WTC11 (cell line): ENCODE data around the gene CELSR1. TPM values are rescaled to one million over a fixed set of nuclear protein-coding genes. Genes with fewer than 3 reads are reported as not detected.

Experiments used
- ATAC-seq: fragments of 200-7000 bp; cut with Tn5 transposase; 2 replicates; pipeline ENCODE4 v1.10.0; 2021; ENCODE audit warnings: mild to moderate bottlenecking, moderate library complexity
- CTCF ChIA-PET: fragments of 300-600 bp; sonication (Branson Sonifier 250); formaldehyde crosslinking; loops from one replicate; lab custom pipeline; 2021; ENCODE audit warnings: antibody characterized with exemption; lab: Charles Lee
- POLR2A ChIA-PET: fragments of 350-600 bp; sonication (Branson Sonifier 250); formaldehyde crosslinking; loops from one replicate; lab custom pipeline; 2021; ENCODE audit warnings: antibody characterized with exemption; lab: Charles Lee
- DNase-seq: peaks from one replicate; pipeline ENCODE4 v3.0.0; 2021; ENCODE audit warnings: low spot score
- H3K27ac Mint-ChIP-seq: 2 replicates; pipeline ENCODE4 v1.8.0; 2021; ENCODE audit warnings: mixed read lengths
- H3K27me3 Mint-ChIP-seq: 2 replicates; pipeline ENCODE4 v1.8.0; 2021; ENCODE audit warnings: low read depth, mild to moderate bottlenecking, moderate library complexity, mixed read lengths
- H3K36me3 Mint-ChIP-seq: 2 replicates; pipeline ENCODE4 v1.8.0; 2021; ENCODE audit warnings: mixed read lengths
- H3K4me1 Mint-ChIP-seq: 2 replicates; pipeline ENCODE4 v1.8.0; 2022; ENCODE audit warnings: mixed read lengths
- H3K4me3 Mint-ChIP-seq: 2 replicates; pipeline ENCODE4 v1.8.0; 2021; ENCODE audit warnings: mild to moderate bottlenecking, moderate library complexity, mixed read lengths
- H3K9me3 Mint-ChIP-seq: 2 replicates; pipeline ENCODE4 v1.8.0; 2021; ENCODE audit warnings: mixed read lengths
- CREM ChIP-seq: sonication (generic); formaldehyde crosslinking; IDR thresholded peaks from 2 replicates; pipeline ENCODE4 v1.8.1; 2022; ENCODE audit warnings: mild to moderate bottlenecking, missing genetic modification reagents, moderate library complexity
- E2F4 ChIP-seq: sonication (generic); formaldehyde crosslinking; IDR thresholded peaks from 2 replicates; pipeline ENCODE4 v1.8.1; 2022; ENCODE audit warnings: low read depth, mild to moderate bottlenecking, moderate library complexity, missing genetic modification reagents, borderline replicate concordance
- E2F5 ChIP-seq: sonication (generic); formaldehyde crosslinking; IDR thresholded peaks from 2 replicates; pipeline ENCODE4 v1.8.1; 2022; ENCODE audit warnings: mild to moderate bottlenecking, moderate library complexity, missing genetic modification reagents
- FOXK1 ChIP-seq: sonication (generic); formaldehyde crosslinking; IDR thresholded peaks from 2 replicates; pipeline ENCODE4 v1.8.0; 2022; ENCODE audit warnings: mild to moderate bottlenecking, moderate library complexity, missing genetic modification reagents
- JAZF1 ChIP-seq: fragments of 250-450 bp; sonication (Bioruptor Pico); IDR thresholded peaks from 2 replicates; pipeline ENCODE4 v1.9.0; 2021; ENCODE audit warnings: moderate library complexity, mild to moderate bottlenecking, inconsistent platforms
- NFYB ChIP-seq: sonication (generic); formaldehyde crosslinking; conservative IDR thresholded peaks from 2 replicates; pipeline ENCODE4 v1.8.0; 2022; ENCODE audit warnings: low read depth, missing genetic modification reagents
- SMAD3 ChIP-seq: sonication (generic); formaldehyde crosslinking; IDR thresholded peaks from 2 replicates; pipeline ENCODE4 v1.8.0; 2022; ENCODE audit warnings: missing genetic modification reagents, mild to moderate bottlenecking, borderline replicate concordance
- SOX15 ChIP-seq: fragments of 250-450 bp; sonication (Bioruptor Pico); IDR thresholded peaks from 2 replicates; pipeline ENCODE4 v1.9.0; 2021; ENCODE audit warnings: mild to moderate bottlenecking
- ZBTB21 ChIP-seq: sonication (generic); formaldehyde crosslinking; IDR thresholded peaks from 2 replicates; pipeline ENCODE4 v1.8.1; 2023; ENCODE audit warnings: mild to moderate bottlenecking, missing genetic modification reagents, borderline replicate concordance
- ZBTB43 ChIP-seq: sonication (generic); formaldehyde crosslinking; IDR thresholded peaks from 2 replicates; pipeline ENCODE4 v1.8.1; 2023; ENCODE audit warnings: mild to moderate bottlenecking, missing genetic modification reagents
- ZNF121 ChIP-seq: sonication (generic); formaldehyde crosslinking; IDR thresholded peaks from 2 replicates; pipeline ENCODE4 v1.8.0; 2023; ENCODE audit warnings: missing genetic modification reagents
- ZNF138 ChIP-seq: sonication (generic); formaldehyde crosslinking; conservative IDR thresholded peaks from 2 replicates; pipeline ENCODE4 v1.8.1; 2022; ENCODE audit warnings: mild to moderate bottlenecking, moderate library complexity, missing genetic modification reagents
- ZNF425 ChIP-seq: fragments of 250-450 bp; sonication (Bioruptor Pico); conservative IDR thresholded peaks from 2 replicates; pipeline ENCODE4 v1.9.0; 2021; ENCODE audit warnings: mild to moderate bottlenecking
- total RNA-seq: library from RNA; stranded (reverse); gene quantifications from 3 replicates; pipeline ENCODE4 v1.2.3, GENCODE V29; 2021
- TF ChIP-seq, protein P1 (sequence below): fragments of 250-450 bp; sonication (Bioruptor Pico); IDR thresholded peaks from 2 replicates; pipeline ENCODE4 v1.8.0; 2021; ENCODE audit warnings: mild to moderate bottlenecking
- TF ChIP-seq, protein P2 (sequence below): sonication (generic); formaldehyde crosslinking; IDR thresholded peaks from 2 replicates; pipeline ENCODE4 v1.8.0; 2022; ENCODE audit warnings: mild to moderate bottlenecking, missing genetic modification reagents

Gene CELSR1
- total RNA-seq, 1 experiment from 2014 or later = 16.8 TPM

GRCh38 chr22:46447906-46448305, 89.5 kb downstream of the CELSR1 start:
- H3K9me3 Mint-ChIP-seq = no peaks in the 10 kb centered on the region
- H3K27ac Mint-ChIP-seq = no peak overlapping the region
- H3K27me3 Mint-ChIP-seq = no peaks in the 10 kb centered on the region
- H3K4me1 Mint-ChIP-seq = peaks cover 15% of the 10 kb centered on the region
- H3K4me3 Mint-ChIP-seq = no peak overlapping the region
- DNase-seq = no peak
- ChIA-PET CTCF (interaction anchor here (1.4 kb wide), 2 partner anchors 80 to 116 kb away, joined by 3 to 4 read pairs; no protein-coding TSS in a partner anchor), POLR2A (no interaction called here)
- no peak for TF ChIP-seq SMAD3 (CRISPR knock-in tag)
- no peak for TF ChIP-seq E2F4 (CRISPR knock-in tag)
- TF ChIP-seq ZNF138 (CRISPR knock-in tag) = no peak
- TF ChIP-seq ZNF425 (CRISPR knock-in tag) = no peak
- TF ChIP-seq NFYB (CRISPR knock-in tag) = no peak
- TF ChIP-seq E2F5 = no peak
- ATAC-seq = no peak
- H3K36me3 Mint-ChIP-seq = no peaks in the 10 kb centered on the region

GRCh38 chr22:46446799-46447198, 90.6 kb downstream of the CELSR1 start:
- Mint-ChIP-seq H3K4me1 (peaks cover 21% of the 10 kb centered on the region), H3K9me3 (no peaks in the 10 kb centered on the region), H3K36me3 (no peaks in the 10 kb centered on the region), H3K27ac (no peak overlapping the region)
- CTCF ChIA-PET = interaction anchor here (0.7 to 1.7 kb wide), 4 partner anchors 54 to 234 kb away, joined by 3 to 5 read pairs (median 4); no protein-coding TSS in a partner anchor
- no peak for TF ChIP-seq ZBTB21 (CRISPR knock-in tag)
- TF ChIP-seq FOXK1 = no peak
- no peak for TF ChIP-seq CREM (CRISPR knock-in tag)
- TF ChIP-seq ZNF121 = no peak
- no peak for TF ChIP-seq JAZF1 (CRISPR knock-in tag)
- TF ChIP-seq, protein P1, sequence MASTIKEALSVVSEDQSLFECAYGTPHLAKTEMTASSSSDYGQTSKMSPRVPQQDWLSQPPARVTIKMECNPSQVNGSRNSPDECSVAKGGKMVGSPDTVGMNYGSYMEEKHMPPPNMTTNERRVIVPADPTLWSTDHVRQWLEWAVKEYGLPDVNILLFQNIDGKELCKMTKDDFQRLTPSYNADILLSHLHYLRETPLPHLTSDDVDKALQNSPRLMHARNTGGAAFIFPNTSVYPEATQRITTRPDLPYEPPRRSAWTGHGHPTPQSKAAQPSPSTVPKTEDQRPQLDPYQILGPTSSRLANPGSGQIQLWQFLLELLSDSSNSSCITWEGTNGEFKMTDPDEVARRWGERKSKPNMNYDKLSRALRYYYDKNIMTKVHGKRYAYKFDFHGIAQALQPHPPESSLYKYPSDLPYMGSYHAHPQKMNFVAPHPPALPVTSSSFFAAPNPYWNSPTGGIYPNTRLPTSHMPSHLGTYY (CRISPR knock-in tag) = no peak
- TF ChIP-seq, protein P2, sequence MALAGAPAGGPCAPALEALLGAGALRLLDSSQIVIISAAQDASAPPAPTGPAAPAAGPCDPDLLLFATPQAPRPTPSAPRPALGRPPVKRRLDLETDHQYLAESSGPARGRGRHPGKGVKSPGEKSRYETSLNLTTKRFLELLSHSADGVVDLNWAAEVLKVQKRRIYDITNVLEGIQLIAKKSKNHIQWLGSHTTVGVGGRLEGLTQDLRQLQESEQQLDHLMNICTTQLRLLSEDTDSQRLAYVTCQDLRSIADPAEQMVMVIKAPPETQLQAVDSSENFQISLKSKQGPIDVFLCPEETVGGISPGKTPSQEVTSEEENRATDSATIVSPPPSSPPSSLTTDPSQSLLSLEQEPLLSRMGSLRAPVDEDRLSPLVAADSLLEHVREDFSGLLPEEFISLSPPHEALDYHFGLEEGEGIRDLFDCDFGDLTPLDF (CRISPR knock-in tag) = no peak
- TF ChIP-seq ZNF138 (CRISPR knock-in tag) = no peak
- no peak for TF ChIP-seq SOX15 (CRISPR knock-in tag)
- TF ChIP-seq ZBTB43 (CRISPR knock-in tag) = no peak
- TF ChIP-seq, all 79 proteins: peak for 0
- DNase-seq (no peak), ATAC-seq (no peak)
- Mint-ChIP-seq H3K27me3 (no peaks in the 10 kb centered on the region), H3K4me3 (no peak overlapping the region)
- POLR2A ChIA-PET = no interaction called here
